GM21447 (cell line): ENCODE measurements around the gene LRRC52.

Experiments used
- ATAC-seq: cut with Tn5 transposase; IDR thresholded peaks from one replicate; pipeline ENCODE4 v1.9.1; 2021; ENCODE audit not compliant: unreplicated experiment

Gene LRRC52

DNA sequence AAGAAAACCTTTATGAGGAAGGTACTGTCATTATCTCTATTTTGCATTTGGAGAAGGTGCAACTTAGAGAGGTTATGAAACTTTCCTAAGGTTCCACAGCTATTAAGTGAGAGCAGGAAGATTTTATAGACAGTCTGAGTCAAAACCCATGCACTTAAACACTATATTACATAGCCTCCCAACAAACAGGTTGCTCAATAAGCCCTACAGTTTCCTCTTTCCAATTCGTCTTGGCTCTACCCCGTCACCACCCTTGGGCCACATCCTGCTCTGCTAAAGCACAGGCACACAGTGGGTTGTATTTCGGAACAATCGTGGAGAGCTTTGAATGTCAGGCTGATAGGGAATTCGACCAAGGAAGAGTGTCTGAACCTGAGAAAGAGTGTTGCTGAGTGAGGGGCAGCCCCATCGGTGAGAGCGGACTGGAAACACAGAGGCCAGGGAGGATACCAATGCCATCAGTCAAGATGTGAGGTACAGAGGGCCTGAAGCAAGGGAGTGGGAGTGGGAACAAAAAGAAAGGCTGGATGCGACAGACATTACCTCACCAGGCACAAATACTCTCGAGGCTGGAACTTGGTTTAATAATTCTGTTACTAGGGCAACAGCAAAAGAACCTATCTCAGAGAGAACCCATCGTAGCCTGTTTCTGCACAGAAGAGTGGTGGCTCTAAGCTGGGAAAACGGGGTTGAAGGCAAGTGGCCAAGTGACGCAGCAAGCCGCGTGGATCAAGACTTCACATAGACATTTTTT is 6.3 kb upstream of the LRRC52 start:
- ATAC-seq, result no peak

DNA sequence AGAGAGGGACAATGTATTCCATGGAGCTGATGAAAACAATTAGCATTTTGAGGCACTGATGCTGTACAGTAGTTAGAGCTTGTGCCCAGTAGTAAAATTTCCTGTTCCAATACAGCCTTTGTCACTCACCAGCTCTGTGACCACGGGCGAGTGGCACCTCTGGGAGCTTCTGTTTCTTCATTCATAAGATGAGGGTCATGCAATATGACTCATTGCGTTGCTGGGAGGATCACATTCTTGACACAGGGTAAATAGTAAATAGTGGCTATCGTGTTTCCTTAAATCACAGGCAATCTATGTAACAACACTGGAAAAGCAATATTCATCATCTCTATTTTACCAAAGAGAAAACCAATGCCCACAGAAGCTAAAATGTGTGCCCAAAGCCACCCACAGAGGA is 4.5 kb upstream of the LRRC52 start:
- ATAC-seq, result no peak

DNA sequence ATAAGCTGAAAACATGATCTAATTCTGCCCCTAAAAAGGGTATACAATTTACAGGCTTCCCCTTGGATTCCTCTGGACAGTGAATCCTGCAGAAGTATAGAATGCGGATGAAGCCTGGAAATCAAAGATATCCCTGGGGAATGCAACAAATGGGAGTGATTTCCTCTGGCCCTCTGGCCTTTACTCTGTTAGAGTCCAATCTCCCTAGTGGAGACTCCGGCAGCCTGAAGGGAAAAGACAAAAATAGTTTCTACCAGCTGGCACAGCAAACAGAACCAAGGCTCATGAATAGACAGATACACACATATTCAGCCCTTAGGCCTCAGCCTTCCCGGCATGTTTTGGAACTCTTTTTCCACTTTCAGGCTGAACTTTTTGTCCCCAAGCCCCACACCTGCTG is 3.9 kb upstream of the LRRC52 start:
- no peak for ATAC-seq

DNA sequence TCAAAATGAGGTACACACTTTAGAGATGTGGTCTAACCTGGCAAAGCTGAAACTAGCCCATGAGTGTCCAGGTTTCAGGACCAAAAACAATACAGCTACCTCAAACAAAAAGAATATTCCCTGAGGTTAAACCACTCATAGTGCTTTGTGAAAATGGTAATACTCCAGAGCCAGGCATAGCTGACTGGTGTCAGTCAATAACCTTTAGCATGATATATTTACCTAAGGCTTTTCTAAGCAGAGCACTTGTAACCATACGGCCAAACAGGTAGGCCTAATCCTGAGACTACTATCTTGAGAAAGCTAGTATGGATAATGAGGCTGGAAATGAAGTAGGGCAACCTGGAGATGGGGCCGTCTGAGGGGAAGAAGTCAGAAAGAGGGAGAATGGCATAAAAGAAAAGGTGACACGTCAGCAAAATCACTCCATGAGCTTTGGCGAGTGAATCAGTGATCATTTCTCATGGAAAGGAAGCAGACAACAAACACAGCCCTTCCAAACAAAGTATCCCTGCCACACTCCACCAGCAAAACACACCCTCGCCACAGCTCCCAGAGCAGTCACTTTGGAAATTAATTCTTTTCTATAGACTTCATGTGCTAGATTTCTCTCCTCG is 1.7 kb upstream of the LRRC52 start:
- ATAC-seq, result no peak

DNA sequence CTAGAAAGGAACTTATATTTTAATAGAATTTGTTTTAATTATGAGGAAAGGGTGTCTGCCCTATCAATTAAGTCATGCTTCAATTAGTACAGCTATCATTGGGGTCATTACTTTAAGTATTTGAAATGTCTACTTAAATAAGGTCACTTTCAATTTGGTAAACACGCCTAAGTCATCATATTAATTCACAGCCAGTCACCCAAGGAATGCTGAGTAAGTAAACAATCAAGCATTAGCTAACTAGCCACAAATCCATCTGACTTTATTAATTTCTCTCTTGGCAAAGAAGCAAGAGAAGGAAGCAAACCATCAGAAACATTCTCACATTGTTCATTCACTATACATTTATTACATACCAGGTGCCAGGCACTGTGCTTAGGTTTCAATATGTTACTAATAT is 1.2 kb upstream of the LRRC52 start:
- ATAC-seq, result no peak

DNA sequence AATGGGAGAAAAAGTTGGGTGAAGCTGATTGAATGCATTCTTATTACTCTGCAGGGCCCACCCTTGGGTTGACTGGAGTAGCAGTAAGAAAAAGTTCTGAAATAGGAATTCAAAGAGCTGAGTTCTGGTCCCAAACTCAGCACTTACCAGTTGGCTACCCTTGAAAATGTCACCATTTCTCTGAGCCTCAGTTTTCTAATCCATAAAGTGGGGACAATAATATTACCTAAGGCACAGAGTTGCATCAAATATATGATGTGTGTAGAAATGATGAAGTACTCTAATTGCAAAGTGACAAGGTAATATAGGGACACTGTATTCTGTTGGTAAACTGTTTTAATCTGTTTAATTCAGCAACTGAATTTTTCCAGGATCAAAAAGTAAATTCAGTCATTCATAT is 1.2 kb downstream of the LRRC52 start:
- no peak for ATAC-seq

DNA sequence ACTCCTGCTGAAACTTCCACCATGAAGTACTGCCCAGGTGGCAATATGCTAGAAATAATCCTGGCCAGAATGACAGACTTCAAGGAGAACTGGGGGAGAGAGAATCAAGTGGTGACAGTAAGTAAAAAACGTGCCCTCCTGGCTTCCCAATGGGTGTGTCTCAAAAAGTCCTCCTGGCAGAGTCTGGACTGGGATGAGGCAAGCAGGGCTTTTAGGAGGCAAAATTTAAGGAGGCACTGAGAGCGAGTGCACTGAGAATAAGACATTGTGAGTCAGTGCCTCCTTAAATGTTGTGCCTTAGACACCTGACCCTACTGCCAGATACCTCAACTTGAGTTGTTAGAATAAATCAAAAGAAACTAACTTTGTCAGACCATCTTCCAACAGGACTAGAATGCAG is 2.2 kb downstream of the LRRC52 start:
- ATAC-seq, result no peak

DNA sequence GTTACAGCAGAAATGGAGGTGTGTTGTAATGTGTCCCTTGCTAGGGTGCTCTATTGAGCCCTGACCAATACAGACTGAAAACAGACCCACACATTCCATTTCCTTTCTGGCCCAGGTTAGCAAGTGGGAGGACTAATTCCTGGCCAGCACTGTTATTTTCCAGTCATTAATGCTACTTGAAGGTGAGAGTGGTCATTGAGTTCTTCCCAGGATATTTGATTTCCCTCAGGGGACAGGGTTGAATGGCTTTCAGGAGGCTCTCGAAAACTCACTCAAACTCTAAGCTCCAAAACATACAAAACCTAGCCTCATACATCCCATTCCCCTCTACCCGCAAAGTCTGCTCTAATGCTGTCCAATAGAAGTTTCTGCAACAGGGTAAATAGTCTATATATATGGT is 6.2 kb downstream of the LRRC52 start:
- no peak for ATAC-seq

DNA sequence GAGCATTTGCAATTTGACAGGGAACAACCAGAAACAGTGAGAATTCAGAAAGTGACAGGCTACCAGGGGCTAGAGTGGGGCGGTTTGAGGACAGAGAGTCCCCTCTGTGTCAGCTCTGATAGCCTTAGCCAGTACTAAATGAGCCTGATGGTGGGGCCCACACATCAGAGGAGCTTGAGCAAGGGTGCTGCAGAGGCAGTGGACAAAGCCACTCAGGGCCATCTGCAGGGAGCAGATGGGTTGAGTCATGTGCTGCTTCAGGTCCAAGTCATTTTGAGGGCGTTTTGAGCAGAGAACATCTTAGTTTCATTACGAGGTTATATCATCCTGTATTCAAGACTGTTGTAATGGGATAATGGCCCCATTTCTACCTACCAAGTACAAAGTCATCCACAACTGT is 7.7 kb downstream of the LRRC52 start:
- ATAC-seq, result no peak

DNA sequence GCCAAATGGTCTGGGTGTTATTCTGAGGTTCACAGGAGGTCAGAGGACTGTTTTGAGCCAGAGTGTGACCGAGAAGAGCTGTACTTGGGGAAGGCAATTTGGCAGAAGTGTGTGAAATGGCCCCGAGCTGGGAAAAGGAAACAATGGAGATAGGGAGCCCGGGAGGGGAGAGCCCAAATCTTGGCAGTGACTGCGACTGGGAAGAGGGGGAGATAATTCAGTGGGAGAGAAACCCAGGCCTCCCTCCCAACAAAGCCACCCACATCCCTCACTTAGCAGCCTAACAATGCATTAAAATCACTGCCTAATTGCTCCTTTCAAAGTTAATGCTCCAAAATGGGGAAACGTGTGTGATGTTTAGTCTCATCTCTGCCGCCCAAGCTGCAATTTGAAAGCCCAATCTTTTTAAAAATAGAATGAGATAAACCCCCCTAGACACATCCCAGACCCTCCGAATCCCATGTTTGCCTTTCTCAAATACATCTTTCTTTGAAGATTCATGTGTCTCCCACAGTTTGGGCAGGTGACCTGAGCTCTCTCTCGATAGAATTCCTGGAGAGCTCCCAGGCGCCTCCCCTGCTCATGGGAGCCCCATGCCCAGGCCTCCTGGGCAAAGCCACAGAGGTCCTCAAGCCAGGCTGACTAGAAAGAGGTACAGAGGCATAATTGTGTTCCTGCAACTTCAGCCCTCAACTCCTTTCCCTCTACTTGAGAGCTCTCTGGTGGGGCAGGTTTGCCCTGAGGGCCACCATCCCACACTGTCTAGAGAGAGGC is 17.3 kb downstream of the LRRC52 start:
- no peak for ATAC-seq

DNA sequence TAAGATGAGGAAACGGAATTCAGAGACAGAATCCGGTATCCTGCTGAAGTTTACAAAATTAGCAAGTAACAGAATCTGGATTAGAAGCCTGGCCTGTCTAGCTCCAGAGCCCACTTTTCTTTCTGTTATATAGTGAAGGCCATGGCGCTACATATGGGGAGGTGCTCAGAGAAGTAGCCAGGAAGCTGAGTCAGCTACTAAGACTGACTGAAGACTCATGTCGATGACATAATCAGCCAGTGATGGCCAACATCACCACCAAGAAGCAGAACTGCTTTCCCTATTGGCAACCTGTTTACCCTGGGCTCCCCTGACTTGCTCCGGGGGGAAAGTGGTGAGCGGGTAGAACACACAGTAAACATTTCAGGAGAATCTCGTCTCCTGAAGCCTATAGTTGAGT is 18.8 kb downstream of the LRRC52 start:
- no peak for ATAC-seq

DNA sequence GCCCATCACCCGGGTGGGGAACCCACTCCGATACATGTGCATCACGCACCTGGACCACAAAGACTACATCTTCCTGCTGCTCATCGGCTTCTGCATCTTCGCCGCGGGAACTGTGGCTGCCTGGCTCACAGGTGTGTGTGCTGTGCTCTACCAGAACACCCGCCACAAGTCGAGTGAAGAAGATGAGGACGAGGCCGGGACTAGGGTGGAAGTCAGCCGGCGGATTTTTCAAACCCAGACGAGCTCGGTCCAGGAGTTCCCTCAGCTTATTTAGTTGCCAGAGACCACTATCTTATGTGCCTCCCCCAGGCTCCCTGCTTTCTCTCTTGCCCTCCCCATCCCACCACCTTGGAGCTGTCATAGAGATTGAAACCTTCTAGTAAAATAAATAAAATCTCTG is 19.8 kb downstream of the LRRC52 start:
- ATAC-seq, result no peak

DNA sequence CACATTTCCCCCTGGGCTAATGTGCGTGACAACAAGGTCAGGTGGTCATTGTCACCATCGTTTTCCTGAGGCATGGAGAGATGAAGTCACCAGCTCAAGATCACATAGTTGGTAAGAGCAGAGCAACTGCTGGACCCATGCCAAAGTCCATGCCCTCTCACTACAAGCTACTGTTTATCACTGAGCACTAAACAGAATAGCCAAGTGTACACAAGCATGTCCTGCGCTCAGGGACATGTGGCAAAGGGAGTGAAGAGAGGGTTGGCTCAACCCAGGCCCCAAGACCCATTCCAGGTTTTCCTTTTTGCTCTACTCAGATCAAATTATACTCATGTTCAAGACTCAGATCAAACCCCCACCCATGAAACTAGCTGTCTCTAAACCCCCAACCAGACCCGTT is 20.8 kb downstream of the LRRC52 start:
- ATAC-seq, result no peak

DNA sequence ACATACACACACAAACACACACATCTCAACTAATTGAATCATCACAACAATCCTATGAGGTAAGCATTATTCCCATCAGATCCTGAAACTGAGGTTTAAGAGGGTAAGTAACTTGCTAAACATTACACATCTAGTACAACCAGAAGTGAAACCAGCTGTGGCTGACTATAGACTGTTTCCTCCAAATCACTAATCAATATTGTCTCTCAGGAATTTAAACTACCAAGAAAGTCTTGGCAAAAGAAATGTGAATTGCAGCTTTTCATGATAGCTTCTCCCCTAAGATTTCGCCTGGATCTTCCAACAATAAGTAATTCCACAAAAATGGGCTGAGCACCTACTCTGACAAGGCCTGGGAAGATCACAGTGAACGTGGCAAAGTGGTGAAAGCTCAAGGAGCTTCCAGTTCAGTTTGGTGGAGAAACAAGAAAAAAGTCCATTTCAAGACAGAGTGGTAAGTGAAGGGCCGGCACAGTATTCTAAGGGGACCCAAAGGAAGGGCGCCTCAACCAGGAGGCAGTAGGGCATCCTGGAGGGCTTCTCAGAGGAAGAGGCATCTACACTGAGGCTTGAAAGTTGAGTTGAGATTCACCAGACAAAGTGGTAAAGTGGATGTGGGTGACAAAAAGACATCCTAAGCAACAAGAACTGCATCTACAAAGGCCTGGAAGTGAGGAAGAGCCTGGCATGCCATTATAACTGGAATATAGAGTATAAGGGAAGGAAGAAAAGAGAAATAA is 22.1 kb downstream of the LRRC52 start:
- ATAC-seq, result no peak

DNA sequence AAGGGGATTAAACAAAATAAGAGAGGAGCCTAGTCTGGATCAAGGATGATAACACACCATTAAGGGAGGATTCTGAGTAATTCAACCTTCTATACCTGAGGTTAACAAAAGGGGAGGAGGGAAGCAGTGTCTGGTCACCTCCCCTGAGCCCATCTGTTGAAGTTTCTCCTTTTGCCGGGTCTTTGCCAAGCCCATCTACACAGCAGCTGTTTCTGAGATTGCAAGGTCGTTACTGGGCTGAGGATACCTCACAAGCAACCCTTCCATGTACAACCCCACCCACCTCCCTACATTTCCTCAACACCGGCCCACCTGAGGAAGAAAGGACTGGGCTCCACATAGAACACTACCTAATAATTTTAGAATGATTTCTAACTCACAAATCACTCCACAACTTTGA is 26.3 kb downstream of the LRRC52 start:
- ATAC-seq, result no peak

DNA sequence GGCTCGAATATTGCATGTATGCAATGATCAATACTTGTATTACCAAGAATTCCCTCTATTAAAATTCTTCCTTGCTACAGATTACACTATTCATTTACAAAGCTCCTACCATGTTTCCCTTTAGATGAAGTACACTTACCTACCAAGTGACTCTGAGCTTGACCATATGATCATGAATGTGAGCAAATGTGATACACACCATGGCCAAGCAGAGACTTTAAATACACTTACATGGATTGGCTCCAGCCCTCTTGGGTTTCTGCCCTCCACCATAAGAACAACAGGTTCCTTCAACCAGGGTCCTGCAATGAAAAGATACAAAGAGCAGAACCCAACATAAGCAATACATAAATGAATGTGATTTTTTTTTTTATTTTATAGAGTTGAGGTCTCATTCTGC is 30.0 kb downstream of the LRRC52 start:
- no peak for ATAC-seq

DNA sequence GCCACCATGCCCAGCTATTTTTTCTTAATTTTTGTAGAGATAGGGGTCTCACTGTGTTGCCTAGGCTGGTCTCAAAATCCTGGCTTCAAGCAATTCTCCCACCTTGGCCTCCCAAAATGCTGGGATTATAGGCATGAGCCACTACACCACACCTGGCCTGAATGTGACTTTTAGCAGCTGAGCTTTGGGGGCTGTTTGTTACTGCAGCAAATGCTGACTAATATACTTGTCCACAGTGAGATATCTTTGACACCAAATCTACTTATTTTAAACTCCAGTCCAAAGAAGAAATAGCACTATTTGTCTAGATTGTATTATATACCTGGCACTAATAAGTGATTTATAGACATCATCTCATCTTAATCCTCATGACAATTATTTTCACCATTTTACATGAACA is 30.5 kb downstream of the LRRC52 start:
- no peak for ATAC-seq

DNA sequence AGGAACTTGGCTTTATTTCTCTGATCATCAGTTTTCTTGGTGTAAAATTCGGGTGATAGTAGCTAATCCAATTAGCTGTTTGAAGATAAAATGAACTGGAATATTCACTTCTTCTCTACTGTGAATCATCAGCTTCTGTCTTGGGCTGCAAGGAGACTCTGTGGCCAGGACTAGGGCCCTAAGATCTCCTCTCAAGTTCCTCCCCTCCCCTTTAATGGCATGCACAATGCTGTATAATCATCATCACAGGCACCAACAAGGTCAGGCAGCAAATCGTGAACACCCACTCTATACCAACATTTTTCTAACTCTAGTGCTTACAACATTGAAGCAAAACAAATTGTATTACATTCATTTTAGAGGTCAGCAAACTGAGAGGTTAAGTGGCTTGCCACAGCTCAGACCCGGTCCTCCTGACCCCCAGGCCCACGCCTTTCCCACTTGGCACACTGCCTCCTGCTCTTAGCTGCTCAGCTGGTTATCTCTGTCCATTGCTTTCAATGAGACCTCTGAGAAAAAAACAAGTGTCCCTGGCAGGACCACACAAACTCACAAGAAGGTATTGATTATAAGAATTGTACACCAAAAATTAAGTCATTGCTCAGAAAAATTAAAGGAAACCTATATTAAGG is 31.8 kb downstream of the LRRC52 start:
- no peak for ATAC-seq

DNA sequence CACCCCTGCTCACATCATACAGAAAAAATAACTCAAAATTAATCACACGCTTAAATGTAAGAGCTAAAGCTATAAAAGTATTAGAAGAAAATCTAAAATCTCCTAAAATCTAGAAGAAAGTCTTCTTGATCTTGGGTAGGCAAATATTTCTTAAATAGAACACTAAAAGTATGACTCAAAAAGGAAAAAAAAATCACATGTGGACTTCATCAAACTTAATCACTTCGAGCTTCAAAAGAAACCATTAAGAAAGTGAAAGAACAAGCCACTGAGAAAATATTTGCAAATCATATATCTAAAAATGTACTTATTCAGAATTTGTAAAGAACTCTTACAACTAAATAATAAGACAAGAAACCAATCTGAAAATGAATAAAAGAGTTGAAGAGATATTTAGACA is 32.7 kb downstream of the LRRC52 start:
- ATAC-seq, result no peak

DNA sequence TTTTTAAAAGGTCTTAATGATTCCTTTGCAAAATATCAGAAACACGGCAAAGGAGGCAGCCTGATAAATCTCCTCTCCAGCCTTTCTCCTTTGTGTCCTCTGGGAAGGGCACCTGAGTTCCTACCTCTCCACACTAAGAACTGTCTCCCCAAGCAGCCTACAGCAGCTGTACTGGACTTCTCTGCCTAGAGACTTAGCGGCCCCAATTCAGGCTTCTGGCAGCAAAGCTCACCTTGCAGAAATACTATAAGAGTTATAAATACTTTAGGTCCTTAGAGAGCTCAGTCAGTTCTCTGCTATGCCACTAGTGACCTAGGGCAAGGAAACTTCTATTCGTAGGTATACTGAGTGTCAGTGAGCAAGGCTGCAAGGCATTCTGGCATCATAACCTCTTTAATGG is 33.9 kb downstream of the LRRC52 start:
- ATAC-seq, result no peak
